GM21786 (cell line): ENCODE results near the gene VASH1.

Experiments
- ATAC-seq: cut with Tn5 transposase; IDR thresholded peaks from one replicate; pipeline ENCODE4 v1.9.1; 2021; ENCODE audit not compliant: unreplicated experiment

Gene VASH1

GRCh38 chr14:76827696-76828296, 66.5 kb downstream of the VASH1 start:
- no peak for ATAC-seq

- ATAC-seq = no peak
Measured at GRCh38 chr14:76828339-76829012, 67.2 kb downstream of the VASH1 start.

GRCh38 chr14:76829013-76829365, 67.7 kb downstream of the VASH1 start:
- ATAC-seq = no peak

- no peak for ATAC-seq
Measured at GRCh38 chr14:76829650-76830421, 68.6 kb downstream of the VASH1 start.

GRCh38 chr14:76830556-76830955, 69.3 kb downstream of the VASH1 start:
- ATAC-seq = no peak

GRCh38 chr14:76832503-76832988, 71.3 kb downstream of the VASH1 start:
- ATAC-seq = no peak
